HG02588 (cell line): ENCODE results near the gene LACTB.

Source experiments
- ATAC-seq: cut with Tn5 transposase; IDR thresholded peaks from one replicate; pipeline ENCODE4 v1.9.1; 2021; ENCODE audit warnings: mild to moderate bottlenecking, moderate library complexity; ENCODE audit not compliant: unreplicated experiment

The LACTB gene

DNA sequence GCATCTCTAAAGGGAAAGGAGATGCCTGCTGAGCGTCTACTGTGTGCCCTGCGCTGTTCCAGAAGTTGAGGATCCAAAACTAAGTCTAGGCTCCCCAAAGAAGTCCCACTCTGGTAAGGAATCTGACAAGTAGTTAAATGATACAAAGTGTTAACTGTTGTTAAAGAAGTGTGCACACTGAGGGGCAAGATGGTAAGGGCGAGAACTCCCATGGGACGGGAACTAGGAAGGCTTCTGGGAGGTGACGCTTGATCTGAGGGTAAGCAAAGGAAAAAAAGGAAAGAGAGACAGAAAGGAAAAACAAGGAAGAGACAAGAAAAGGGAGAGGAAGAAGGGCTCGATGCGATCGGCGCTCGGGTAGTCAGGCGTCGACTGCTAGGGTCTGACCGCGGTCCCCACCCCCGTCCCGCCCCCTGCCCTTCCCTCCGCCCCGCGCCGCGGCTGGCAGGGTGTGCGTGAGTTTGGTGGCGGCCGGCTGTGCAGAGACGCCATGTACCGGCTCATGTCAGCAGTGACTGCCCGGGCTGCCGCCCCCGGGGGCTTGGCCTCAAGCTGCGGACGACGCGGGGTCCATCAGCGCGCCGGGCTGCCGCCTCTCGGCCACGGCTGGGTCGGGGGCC is at the start of gene LACTB:
TSS of gene LACTB (plus strand) at position 480 of the 620 bp plus-strand sequence. CDS start at position 491, 11 bp downstream.
- peak; percentile 71 for ATAC-seq

DNA sequence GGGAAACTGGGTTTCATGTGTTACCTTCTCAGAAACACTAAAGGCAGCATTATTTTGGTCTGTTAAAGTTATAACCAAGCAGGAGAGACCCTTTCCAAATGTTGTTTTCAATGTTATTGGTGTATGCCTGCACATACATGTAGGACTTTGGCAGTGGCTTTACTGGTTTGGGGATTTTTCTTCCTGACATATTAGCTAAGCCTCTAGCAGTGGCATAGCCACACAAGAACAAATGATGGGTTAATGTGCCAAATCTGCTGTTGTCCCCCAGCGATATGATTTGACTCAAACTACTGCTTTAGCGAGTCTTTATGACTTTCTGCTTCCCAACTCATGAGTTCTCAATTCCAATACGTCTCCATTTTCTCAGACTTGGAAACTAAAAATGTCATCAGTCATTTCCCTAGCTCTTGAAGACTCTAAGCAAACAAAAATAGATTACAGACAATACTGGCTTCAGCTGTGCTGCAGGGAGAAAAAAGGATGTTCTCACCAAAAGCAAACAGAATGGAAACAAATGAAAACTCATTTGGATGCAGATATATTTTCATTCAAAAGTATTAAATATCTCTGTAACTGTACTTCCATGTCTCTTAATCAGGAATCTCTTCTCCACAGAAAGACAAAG is 49.5 kb upstream of the LACTB start:
- ATAC-seq = no peak

DNA sequence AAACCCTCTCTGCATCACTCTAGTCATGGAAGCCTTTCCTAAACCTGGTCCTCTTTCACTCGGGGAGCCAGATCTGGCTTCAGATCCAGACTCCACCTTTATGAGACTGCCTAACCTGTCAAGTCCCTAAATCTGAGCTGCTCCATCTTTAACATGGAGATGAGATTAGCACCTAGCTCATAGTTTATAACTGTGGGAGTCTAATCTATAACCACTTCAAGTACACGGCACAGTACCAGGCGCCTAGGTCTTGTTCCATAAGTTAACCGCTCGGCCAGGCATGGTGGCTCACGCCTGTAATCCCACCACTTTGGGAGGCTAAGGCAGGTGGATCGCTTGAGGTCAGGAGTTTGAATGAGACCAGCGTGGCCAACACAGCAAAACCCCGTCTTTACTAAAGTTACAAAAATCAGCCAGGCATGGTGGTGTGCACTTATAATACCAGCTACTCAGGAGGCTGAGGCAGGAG is 48.8 kb upstream of the LACTB start:
- no peak for ATAC-seq

GRCh38 chr15:63073497-63074172 is 48.0 kb upstream of the LACTB start:
- no peak for ATAC-seq

DNA sequence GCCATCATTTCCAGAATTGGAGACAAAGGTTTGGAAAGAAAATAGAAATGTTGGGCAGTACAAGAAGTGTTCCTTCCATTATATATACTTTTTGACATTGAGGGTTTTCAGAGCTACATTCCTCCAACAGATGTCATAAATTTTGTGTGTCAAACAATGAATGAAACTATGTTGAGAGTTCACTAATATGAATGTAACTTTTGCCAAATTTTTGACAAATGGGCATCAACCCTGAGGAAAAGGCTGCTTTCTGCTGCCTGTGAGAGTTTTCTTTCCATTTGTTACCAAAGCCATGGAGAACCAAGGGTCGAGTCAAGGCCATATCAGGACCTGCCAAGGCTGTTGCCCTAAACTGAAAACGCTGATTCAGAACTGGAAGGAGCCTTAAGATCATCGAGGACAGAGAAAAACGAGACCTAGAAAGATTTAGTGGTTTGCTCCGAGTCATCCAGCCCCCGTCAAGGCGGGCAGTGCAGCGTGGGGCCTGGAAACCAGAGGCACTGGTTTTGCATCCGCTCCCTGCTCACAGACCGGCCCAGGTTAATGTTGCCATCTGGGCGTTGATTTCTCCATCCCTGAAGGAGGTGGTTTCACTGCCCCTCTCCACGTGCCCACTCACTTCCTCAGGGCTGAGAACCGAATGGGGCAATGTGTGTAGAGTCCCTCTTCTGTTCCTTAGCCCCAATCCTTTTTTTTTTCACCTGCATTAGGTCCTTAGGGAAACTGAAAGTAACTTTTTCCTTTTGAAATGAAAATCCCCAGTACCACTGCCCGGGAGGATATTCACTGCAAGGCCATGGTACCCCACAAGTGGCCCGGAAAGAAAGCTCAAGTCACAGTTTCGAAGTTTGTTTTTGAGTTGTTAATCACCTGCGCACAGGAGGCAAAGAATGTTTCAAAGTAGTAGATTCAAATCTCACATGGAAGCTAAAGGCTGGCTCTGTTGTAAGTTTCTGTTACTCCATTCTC is 46.4 kb upstream of the LACTB start:
- no peak for ATAC-seq

GRCh38 chr15:63075984-63076713 is 45.5 kb upstream of the LACTB start:
- ATAC-seq = no peak

- no peak for ATAC-seq
These were observed 45.0 kb upstream of the LACTB start for GRCh38 chr15:63076714-63077046.

DNA sequence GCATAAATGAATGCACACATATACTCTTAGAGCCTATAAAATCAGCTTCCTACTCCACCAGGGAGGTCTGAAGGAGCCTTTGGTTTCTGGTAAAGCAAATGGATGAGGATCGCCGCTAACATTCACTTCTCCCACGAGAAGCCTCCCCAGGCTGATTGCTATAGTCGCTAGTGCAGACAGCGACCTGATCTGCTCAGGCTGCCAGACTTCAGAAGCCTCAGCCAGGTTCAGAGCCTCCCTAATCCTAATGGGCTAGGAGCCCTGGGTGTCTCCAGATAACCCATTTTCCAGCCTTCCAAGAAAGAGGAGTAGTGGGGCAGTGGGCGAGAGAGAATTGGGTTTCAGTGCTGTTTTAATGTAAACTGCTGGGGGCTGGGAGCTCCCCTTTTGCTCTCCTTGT is 43.7 kb upstream of the LACTB start:
- ATAC-seq = no peak

DNA sequence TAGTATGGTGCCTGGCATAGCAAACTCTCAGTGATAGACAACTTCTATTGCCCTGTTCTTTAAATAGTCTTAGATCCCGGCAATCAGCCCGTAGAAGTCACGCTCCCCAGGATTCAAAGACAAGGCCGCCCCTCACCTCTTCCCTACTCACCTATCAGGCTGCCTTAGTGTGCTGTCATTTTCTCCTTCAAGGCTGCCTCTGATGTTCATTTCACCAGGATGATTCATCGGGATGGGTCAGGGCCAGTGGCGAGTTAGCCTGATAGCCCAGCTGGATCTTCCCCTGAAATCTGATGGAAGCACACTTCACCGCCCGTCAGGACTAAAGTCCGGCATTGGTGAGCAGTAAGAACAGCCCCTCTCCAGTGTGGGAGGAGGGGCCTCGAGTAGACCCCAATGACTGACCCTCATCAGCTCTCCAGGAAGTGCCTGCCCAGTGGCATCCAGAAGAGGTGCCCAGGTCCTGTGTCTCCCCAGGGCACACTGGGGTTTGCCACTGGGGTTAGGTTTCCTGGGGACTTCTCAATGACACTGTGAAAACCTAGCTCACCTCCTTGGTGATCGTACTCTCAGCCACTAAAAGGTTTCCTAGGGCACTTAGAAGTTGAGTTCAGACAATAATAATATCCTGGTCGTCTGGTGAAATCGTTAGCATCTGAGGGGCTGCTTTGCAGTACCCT is 41.6 kb upstream of the LACTB start:
- ATAC-seq = no peak

- no peak for ATAC-seq
These were observed 40.9 kb upstream of the LACTB start for GRCh38 chr15:63080634-63081250.

- no peak for ATAC-seq
These were observed 39.3 kb upstream of the LACTB start for GRCh38 chr15:63082366-63082765.

- ATAC-seq = no peak
These were observed 38.6 kb upstream of the LACTB start for GRCh38 chr15:63083044-63083443.

GRCh38 chr15:63083541-63083940 is 38.1 kb upstream of the LACTB start:
- no peak for ATAC-seq

GRCh38 chr15:63084806-63085205 is 36.9 kb upstream of the LACTB start:
- ATAC-seq = no peak

DNA sequence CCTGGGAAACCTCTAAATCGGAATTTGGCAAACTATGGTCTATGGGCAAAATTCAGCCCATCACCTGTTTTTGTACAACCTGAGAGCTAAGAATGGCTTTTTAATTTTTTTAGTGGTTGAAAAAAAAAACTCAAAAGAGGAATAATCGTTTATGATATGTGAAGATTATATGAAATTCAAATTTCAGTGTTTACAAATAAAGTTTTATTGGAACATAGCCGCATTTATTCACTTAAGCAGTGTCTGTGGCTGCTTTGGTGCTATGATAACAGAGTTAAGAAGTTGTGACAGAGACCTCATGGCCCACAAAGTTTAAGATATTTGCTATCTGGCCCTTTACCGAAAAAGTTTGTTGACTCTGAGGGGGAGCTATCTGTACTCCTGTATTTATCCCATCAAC is 36.4 kb upstream of the LACTB start:
- no peak for ATAC-seq

- ATAC-seq = no peak
These were observed 35.4 kb upstream of the LACTB start for GRCh38 chr15:63086271-63086670.

- ATAC-seq = no peak
These were observed 34.7 kb upstream of the LACTB start for GRCh38 chr15:63086947-63087346.

- no peak for ATAC-seq
These were observed 33.0 kb upstream of the LACTB start for GRCh38 chr15:63088533-63089245.
